Astrocyte (in vitro differentiated cells and primary cell): Measurements from ENCODE around the gene TSGA10.

Source experiments
- EZH2 ChIP-seq: IDR thresholded peaks from 2 replicates; pipeline ENCODE4 v1.6.1; 2012; ENCODE audit warnings: mild to moderate bottlenecking, low read length, inconsistent platforms; ENCODE audit not compliant: insufficient read depth
- TF ChIP-seq, protein P1 (sequence below): IDR thresholded peaks from 2 replicates; pipeline ENCODE4 v1.5.1; 2011; ENCODE audit warnings: low read depth, mild to moderate bottlenecking, inconsistent platforms, low read length, moderate library complexity; ENCODE audit not compliant: insufficient read depth

DNA sequence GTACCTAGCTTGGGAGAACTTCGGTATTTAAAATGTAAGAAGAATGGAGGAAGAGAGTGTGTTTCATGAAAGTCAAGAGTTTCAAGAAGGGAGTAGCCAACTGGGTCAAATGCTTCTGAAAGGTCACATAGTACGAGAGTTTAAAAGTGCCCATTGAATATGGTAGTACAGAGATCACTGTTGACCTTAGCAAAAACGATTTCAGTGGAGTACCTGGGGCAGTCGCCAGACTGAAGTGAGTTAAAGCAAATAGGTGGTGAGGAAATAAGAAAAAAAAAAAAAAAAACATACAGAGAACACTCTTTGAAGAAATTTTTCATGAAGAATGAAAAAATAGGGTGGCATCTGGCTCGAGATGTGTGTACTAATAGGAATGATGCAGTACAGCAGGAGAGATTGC, 11.5 kb upstream of the TSGA10 start:
- TF ChIP-seq, protein P1, sequence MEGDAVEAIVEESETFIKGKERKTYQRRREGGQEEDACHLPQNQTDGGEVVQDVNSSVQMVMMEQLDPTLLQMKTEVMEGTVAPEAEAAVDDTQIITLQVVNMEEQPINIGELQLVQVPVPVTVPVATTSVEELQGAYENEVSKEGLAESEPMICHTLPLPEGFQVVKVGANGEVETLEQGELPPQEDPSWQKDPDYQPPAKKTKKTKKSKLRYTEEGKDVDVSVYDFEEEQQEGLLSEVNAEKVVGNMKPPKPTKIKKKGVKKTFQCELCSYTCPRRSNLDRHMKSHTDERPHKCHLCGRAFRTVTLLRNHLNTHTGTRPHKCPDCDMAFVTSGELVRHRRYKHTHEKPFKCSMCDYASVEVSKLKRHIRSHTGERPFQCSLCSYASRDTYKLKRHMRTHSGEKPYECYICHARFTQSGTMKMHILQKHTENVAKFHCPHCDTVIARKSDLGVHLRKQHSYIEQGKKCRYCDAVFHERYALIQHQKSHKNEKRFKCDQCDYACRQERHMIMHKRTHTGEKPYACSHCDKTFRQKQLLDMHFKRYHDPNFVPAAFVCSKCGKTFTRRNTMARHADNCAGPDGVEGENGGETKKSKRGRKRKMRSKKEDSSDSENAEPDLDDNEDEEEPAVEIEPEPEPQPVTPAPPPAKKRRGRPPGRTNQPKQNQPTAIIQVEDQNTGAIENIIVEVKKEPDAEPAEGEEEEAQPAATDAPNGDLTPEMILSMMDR, result no peak
- TF ChIP-seq EZH2, result no peak
